OCI-LY7 (cell line): ENCODE measurements around the gene SMPDL3B.

Experiments used
- EZH2phosphoT487 ChIP-seq: fragments of 200-600 bp; sonication (generic); IDR thresholded peaks from 2 replicates; pipeline ENCODE4 v1.6.1; 2018; ENCODE audit warnings: low read depth, borderline replicate concordance, mild to moderate bottlenecking, mixed run types, antibody characterized with exemption, low read length, moderate library complexity, mixed read lengths
- TF ChIP-seq, protein P1 (sequence below): fragments of 200-600 bp; sonication (generic); conservative IDR thresholded peaks from 2 replicates; pipeline ENCODE4 v1.5.1; 2014; ENCODE audit warnings: mild to moderate bottlenecking, antibody characterized with exemption, low read length, moderate library complexity, mixed read lengths

GRCh38 chr1:27891196-27891889 is 43.5 kb upstream of the SMPDL3B start:
- TF ChIP-seq, protein P1, sequence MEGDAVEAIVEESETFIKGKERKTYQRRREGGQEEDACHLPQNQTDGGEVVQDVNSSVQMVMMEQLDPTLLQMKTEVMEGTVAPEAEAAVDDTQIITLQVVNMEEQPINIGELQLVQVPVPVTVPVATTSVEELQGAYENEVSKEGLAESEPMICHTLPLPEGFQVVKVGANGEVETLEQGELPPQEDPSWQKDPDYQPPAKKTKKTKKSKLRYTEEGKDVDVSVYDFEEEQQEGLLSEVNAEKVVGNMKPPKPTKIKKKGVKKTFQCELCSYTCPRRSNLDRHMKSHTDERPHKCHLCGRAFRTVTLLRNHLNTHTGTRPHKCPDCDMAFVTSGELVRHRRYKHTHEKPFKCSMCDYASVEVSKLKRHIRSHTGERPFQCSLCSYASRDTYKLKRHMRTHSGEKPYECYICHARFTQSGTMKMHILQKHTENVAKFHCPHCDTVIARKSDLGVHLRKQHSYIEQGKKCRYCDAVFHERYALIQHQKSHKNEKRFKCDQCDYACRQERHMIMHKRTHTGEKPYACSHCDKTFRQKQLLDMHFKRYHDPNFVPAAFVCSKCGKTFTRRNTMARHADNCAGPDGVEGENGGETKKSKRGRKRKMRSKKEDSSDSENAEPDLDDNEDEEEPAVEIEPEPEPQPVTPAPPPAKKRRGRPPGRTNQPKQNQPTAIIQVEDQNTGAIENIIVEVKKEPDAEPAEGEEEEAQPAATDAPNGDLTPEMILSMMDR, result peak; percentile 57
- no peak for TF ChIP-seq EZH2phosphoT487
